ENCODE results near the gene CTPS2.
A peak's percentile ranks its signal among the peaks of the same experiment; 100 is the strongest.

CTPS2 gene

DNA sequence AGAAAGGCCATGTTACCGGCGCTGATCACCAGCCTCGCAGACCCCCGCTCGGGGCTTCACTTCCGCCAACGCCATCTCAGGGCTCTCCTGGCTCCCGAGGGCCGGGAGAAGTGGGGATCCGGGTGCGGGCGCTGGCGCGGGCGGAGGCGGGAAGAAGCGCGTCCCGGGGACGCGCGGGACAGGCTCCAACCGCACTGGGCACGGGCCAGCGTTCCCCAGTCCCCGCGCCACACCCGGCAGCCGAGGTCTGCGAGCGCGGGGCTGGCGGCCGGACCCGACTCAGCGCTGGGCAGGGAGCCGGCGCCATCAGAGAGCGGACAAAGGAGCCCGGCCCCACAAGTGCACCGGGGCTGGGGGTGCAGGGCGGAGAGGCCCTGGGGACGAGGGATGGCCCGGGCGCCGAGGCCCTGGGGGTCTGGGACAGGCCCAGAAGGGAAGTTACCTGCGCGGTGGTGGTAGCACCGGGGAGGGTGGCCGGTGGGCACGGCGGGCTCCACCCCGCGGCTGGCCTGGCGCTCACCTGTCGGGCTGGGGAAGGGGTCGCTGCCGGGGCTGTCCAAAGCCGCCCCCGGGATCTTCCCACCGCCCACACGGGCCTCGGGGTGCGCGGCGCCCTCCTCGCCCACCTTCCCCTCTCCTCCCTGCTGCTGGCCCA, 449 bp downstream of the CTPS2 start:
- DNase-seq: no peak

GRCh38 chrX:16711219-16711811, 1.2 kb downstream of the CTPS2 start:
- no peak for DNase-seq

DNA sequence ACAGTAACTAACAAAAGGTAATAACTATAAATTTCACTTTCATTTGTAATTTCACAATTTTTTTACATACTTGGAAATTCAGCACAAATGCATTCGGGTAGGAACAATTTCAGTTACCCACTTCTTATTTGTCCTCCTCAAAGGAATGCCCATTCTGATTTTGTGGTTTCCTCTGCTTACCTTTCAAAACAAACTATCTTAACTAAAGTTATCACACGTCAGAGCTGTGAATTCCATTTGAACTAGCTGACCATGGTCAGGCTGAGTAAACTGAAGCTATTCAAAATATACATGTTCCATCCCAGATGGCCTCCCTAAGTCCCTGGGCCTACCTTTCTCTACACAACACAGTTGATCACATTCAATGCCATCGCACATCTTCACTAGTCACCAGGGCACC, 4.5 kb downstream of the CTPS2 start:
- DNase-seq: no peak

DNA sequence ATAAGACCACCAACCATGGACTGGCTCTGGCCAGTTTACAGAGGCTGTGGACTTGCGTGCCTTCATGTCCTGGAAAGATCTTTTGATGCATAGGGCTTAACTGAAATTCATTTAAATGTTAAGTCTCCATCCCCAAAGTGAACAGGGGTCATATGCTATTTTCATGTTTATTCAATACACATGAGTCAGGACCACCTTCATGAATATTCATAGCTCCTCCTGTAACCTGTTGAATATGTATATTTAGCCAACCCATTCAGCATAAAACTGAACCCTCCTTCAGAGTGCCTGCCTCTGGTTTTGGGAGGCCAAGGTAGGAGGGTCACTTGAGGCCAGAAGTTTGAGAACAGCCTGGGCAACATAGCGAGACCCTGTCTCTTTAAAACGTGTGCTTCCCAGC, 7.1 kb downstream of the CTPS2 start:
- no peak for DNase-seq

DNA sequence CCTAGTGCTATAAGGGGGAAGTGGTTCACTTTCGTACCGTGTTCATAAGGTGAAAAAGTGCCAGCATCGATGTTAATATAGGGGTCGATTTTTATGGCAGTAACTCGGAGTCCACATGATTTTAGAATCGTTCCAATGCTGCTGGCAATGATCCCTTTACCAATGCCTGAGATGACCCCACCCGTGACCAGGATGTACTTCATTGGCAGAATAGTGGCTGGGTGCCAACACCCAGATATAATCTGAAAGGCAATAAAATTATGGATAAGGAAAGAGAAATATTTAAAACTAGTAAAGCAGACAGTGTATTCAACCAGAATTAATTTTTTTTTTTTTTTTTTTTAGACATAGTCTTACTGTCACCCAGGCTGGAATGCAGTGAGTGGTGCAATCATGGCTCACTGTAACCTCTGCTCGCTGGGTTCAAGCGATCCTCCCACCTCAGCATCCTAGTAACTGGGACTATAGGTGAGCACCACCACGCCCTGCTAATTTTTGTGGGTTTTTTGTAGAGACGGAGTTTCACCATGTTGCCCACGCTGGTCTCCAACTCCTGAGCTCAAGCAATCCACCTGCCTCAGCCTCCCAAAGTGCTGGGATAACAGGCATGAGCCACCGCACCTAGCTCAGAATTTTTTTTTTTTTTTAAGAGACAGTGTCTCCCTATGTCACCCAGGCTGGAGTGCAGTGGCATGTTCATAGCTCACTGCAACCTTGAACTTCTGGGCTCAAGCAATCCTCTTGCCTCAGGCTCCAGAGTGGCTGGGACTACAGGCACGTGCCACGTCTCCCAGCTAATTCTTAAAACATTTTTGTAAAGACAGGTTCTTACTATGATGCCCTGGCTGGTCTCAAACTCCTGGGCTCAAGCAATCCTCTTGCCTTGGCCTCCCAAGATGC, 9.5 kb downstream of the CTPS2 start:
- no peak for DNase-seq

GRCh38 chrX:16700734-16701133, 11.7 kb downstream of the CTPS2 start:
- DNase-seq: no peak

DNA sequence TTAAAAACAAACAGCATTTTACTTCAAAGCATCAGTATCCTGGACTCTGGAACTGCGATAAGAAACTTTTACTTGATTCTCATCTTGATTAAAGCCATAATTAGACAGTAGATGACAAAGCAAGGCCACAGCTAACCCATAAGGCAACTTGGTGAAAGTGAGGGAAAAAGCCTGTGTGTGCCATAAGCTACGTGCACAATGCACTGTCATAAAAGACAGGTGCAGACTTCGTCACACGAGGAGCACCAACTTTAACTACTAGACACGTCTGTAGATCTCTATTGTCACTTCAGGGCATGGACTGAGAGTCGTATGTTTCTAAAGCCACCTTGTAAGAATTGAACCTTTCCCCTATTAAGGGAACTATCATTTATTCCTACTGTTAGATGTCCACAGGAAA, 13.1 kb downstream of the CTPS2 start:
- DNase-seq: no peak

DNA sequence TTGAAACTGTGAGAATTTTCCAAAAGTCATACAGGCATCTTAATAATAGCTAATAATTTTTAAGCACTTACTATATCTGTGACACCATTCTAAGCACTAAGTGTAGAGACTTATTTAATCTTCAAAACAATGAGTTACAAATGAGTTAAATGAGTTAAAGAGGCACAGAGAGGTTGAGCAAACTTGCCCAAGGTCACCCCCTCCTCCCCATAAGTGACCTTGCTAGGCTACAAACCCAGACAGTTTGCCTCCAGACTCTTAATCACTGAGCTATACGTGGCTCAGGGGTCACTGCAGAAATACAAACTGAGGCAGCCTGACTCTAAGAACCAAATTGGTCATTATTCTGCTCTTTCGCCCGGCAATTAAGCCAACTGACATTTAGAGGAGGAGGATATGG, 15.5 kb downstream of the CTPS2 start:
- DNase-seq: no peak

DNA sequence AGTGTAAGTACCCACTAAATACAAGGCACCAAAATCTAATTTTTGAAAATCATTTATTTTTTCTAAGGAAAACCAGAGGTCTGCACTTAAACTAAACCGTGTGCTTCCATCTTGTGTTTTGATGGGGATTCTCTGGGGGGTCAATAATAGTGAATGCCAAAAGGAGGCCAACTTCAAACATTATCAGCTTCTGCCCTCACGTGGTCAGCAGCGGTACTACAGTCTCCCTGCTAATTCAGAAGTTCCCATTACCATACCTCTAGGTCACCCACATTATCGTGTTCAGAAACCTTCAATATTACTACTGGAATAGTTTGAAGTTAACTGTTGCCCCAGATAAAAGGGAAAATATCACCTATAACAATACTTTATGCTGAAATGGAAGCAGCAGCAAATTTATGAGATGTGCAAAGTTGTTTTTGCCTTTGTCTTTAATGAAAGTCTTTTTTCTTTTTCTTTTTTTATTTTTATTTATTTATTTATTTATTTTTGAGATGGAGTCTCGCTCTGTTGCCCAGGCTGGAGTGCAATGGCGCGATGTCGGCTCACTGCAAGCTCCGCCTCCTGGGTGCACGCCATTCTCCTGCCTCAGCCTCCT, 17.3 kb downstream of the CTPS2 start:
- peak; percentile 2 for DNase-seq

DNA sequence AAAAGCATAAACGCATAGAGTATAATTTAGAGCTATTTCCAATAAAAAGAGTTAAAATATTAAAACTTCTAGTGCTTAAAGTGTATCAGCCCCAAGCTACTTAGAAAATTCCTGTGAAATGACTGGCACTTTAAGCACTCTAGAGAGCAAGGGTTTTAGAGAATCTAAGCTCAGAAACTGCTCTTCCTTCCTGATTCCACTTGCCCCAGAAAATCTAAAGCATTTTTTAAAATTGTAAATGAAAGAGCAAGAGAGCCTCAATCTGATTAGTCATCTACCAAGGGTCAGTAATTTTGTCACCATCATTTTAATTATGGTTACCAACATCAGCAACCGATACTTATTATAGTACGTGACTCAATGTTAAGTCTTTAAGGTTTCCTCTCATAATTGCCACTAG, 25.0 kb downstream of the CTPS2 start:
- no peak for DNase-seq

- DNase-seq: no peak
These were observed 29.3 kb downstream of the CTPS2 start for GRCh38 chrX:16683007-16683664.

DNA sequence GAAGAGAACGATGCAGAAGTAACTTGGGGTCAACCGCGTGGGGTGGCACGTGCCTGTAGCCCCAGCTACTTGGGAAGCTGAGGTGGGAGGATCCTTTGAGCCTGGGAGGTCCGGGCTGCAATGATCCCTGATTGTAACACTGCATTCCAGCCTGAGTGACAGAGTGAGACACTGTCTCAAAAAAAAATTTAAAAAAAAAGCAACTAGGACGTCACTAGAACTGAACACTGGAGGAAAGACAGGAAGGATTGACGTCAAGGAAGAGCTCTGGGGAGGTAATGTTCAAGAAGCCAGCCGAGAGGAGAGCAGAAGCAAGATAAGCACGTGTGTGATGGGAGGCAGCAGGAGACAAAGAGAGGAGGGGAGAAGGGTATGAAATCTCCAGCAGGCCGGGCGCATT, 33.8 kb downstream of the CTPS2 start:
- DNase-seq: no peak

DNA sequence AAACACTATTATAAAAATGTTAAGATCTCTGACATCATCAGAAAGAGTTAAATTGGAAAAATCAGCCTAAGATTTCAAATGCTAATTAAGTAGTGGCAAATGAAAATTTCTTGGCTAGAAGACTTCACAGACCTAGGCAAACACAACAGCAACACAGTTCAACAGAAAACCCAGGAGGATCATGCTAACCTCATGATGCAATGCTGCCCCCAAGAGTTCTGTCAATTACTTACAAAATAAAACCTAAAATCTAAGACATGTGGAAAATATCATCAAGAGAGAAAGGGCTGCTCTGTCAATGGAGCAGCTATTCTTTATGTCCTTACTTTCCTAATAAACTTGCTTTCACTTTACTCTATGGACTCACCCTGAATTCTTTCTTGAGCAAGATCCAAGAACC, 41.5 kb downstream of the CTPS2 start:
- no peak for DNase-seq

DNA sequence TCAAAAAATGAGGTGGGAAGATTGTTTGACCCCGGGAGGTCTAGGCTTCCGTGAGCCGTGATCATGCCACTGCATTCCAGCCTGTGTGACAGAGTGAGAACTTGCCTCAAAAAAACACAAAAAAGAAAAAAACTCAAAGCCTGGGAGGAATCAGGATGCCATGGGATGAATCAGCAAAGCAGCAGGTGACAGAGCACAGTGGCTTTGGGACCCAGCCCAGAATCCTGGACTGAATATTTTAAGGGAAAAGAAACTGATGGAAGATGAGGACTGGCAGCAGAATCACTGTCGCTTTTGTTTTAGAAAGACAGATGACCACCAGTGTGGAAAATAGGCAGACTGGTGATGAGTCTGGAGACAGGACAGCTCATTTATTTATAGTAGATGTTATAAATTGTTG, 45.9 kb downstream of the CTPS2 start:
- no peak for DNase-seq

GRCh38 chrX:16665089-16665488, 47.4 kb downstream of the CTPS2 start:
- DNase-seq: no peak

GRCh38 chrX:16664626-16665025, 47.8 kb downstream of the CTPS2 start:
- DNase-seq: no peak

DNA sequence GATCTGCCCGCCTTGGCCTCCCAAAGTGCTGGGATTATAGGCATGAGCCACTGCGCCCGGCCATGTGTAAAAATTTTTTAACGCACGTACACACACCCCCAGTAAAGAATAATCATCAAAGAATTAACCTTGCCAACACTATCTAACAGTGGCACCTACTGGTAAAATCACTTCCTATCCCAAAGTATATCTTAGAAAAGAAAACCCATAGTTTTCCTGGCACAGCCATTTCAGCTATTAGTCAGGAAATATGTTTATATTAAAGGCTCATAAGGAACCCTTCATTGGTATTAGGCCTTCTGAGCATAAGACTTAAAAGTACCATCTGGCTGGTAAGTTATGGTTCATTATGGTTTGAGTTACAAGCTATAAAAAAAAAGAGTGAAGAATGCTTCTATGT, 48.4 kb downstream of the CTPS2 start:
- DNase-seq: no peak

DNA sequence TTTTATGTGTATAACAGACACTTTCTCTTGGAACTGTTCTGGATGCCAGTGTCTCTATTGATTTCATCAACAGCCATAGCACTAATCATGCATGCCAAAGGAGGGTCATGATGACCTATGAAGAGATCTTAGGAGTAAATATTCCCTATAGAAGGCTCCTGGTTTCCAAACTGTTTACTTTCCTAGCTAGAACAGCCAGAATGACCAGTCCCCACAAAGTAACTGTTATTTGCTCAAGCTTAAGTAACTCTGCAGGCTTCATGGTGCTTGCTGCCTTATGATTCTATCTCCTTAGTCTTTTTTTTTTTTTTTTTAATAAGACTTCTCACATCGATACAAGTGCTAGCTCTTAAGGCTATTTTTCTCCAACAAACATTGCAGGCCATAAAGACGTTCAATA, 50.1 kb downstream of the CTPS2 start:
- no peak for DNase-seq

DNA sequence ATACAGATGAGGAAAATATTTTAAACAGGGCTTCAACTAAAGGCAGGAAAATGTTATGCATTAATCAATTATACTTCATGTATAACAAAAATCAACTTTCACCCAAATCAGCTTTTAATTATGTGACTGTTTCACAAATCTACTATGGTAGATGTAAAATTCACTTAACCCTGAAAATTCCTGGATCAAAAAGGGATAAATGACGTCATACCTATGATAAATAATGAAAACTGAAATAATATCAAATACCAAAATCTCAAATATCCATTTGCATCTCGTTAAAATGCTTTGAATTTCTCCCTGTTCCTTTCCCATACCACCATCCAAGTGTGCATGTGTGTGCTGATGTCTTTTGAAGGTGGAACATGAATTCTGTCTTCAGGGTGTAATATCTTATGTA, 51.0 kb downstream of the CTPS2 start:
- no peak for DNase-seq

DNA sequence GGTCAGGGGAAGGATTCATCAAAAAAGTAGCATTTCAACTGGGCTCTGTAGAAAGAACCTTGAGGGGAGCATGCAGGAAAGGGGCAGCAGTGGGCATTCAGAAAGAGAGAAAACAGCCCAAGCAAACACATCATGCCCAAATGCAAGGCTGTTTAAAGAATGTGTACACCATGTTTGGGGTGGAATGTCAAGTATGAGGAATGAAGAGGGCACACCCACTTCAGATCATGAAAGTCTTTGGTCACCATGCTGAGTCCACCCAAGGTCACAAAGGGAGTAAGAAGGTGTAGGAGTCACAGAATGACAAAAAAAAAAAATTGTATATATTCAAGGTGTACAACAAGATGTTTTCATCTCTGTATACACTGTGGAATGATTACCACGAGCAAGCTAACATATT, 53.1 kb downstream of the CTPS2 start:
- no peak for DNase-seq

DNA sequence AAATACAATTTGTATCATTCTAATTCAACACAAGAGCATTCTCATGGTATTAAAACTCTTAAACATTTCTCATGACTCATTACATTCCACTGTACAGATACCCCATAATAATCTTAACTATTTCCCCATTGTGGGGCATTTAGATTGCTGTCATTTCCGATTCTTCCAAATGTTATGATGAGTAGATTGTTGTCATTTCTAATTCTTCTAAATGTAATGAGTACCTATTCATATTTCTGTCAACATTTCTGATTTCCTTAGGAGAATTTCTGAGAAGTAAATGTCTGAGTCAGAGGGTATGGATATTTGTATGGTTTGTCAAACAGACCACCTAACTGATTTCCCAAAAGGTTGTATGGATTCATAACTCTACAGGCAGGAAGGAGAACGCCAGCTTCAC, 54.2 kb downstream of the CTPS2 start:
- no peak for DNase-seq

GRCh38 chrX:16654093-16654492, 58.4 kb downstream of the CTPS2 start:
- DNase-seq: no peak

- no peak for DNase-seq
These were observed 59.0 kb downstream of the CTPS2 start for GRCh38 chrX:16653424-16653823.

All from NCI-H774 (cell line).